Stimulated activated CD4-positive, alpha-beta T cell treated with anti-CD3 and anti-CD28 coated beads, TNF-alpha, amount 100 ng/mL, for 24 hours (primary cell): ENCODE results near the gene PTCHD4.

Experiments used
- DNase-seq, 3 experiments: peaks; one replicate each; pipeline ENCODE4 v3.0.0-alpha.2; 2020; ENCODE audit warnings: low read depth in 3 of 3

The PTCHD4 gene

GRCh38 chr6:48099713-48100587 is 11.0 kb downstream of the PTCHD4 start:
- no peak for DNase-seq

GRCh38 chr6:48098923-48099322 is 12.1 kb downstream of the PTCHD4 start:
- no peak for DNase-seq

- DNase-seq, result no peak
Measured at GRCh38 chr6:48092550-48093217, 18.3 kb downstream of the PTCHD4 start.

GRCh38 chr6:48090546-48090945 is 20.5 kb downstream of the PTCHD4 start:
- no peak for DNase-seq

- no peak for DNase-seq
Measured at GRCh38 chr6:48087448-48087847, 23.5 kb downstream of the PTCHD4 start.

- DNase-seq, result no peak
Measured at GRCh38 chr6:48086187-48086586, 24.8 kb downstream of the PTCHD4 start.

GRCh38 chr6:48085131-48085741 is 25.8 kb downstream of the PTCHD4 start:
- DNase-seq, result no peak

- DNase-seq, result no peak
Measured at GRCh38 chr6:48084201-48084600, 26.8 kb downstream of the PTCHD4 start.

GRCh38 chr6:48080227-48081009 is 30.6 kb downstream of the PTCHD4 start:
- no peak for DNase-seq

- no peak for DNase-seq
Measured at GRCh38 chr6:48078120-48078519, 32.9 kb downstream of the PTCHD4 start.

GRCh38 chr6:48075181-48075580 is 35.8 kb downstream of the PTCHD4 start:
- no peak for DNase-seq

- no peak for DNase-seq
Measured at GRCh38 chr6:48073976-48074767, 36.8 kb downstream of the PTCHD4 start.

GRCh38 chr6:48071833-48072232 is 39.2 kb downstream of the PTCHD4 start:
- DNase-seq, result no peak

GRCh38 chr6:48069280-48069679 is 41.7 kb downstream of the PTCHD4 start:
- DNase-seq, result no peak

- DNase-seq, result no peak
Measured at GRCh38 chr6:48068278-48069251, 42.4 kb downstream of the PTCHD4 start.

GRCh38 chr6:48067886-48068277 is 43.1 kb downstream of the PTCHD4 start:
- DNase-seq, result no peak

- DNase-seq, result no peak
Measured at GRCh38 chr6:48067148-48067712, 43.8 kb downstream of the PTCHD4 start.

- DNase-seq, result no peak
Measured at GRCh38 chr6:48061265-48061990, 49.6 kb downstream of the PTCHD4 start.
